ENCODE data around the gene PVR.
"Not testable (repeated sequence)": the region's sequence is repeated elsewhere in the genome, so short reads cannot be mapped to it uniquely, and the experiment has no call there.

PVR gene

DNA sequence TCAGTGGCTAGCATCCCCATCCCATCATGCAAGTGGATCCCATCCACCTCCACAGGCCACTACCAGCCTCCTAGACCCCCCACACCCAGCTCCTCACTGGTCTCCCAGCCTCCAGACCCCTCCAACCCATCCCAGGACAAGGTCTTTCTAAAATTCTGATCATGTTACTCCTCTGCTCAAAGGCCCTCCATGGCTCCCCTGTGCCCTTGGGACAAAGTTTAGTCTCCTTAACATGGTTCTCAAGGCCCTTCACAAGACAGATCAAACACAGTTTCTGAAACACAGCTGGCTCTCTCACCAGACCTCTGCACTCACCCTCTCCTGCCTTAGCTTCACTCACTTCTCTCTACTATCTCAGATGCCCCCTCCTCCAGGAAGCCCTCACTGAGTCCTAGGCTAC, 36.8 kb downstream of the PVR start:
- no peak for DNase-seq (ENCODE audit: low spot score)
- TF ChIP-seq, protein P1, sequence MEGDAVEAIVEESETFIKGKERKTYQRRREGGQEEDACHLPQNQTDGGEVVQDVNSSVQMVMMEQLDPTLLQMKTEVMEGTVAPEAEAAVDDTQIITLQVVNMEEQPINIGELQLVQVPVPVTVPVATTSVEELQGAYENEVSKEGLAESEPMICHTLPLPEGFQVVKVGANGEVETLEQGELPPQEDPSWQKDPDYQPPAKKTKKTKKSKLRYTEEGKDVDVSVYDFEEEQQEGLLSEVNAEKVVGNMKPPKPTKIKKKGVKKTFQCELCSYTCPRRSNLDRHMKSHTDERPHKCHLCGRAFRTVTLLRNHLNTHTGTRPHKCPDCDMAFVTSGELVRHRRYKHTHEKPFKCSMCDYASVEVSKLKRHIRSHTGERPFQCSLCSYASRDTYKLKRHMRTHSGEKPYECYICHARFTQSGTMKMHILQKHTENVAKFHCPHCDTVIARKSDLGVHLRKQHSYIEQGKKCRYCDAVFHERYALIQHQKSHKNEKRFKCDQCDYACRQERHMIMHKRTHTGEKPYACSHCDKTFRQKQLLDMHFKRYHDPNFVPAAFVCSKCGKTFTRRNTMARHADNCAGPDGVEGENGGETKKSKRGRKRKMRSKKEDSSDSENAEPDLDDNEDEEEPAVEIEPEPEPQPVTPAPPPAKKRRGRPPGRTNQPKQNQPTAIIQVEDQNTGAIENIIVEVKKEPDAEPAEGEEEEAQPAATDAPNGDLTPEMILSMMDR (IDR thresholded peaks at IDR 0.05; ENCODE audit: extremely low read depth, insufficient read depth, missing control alignments) = no peak
- in situ Hi-C loops (cut with MboI; ENCODE audit: low pct_unique_long_range_greater_than_20kb, low sequenced_read_pairs, unreplicated experiment) = no loop called here

DNA sequence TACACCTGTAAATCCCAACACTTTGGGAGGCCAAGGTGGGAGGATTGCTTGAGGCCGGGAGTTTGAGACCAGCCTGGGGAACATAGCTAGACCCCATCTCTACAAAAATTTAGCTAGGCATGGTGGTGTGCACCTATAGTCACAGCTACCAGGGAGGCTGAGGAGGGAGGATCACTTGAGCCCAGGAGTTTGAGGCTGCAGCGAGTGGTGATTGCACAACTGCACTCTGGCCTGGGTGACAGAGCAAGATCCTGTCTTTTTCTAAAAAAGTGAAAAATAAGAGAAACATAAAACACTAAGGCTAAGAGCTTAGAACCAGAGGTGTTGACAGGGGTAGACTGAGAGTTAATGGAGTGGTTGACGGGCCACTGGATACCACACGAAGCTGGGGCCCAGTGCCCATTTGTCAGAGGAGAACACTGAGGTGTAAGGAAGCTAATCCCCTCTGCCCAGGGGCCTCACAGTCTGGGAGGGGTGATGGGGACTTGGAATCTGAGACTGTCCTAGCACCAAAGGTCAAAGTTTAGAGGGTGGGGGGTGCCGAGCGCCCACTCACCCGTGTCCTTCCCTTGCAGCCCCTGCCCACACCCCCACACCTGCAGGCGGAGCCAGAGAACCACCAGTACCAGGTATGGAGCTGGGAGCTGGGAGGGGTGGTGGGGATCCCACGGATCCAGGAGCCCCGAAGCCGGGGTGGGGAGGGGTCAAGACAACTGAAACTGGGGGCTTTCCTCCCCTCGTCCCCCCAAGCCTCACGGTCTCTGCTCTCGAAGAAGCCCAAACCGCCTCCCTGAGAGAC, 38.5 kb downstream of the PVR start:
- in situ Hi-C loops (cut with MboI; ENCODE audit: low pct_unique_long_range_greater_than_20kb, low sequenced_read_pairs, unreplicated experiment) = no loop called here
- no peak for DNase-seq (ENCODE audit: low spot score)
- TF ChIP-seq, protein P1 (IDR thresholded peaks at IDR 0.05; ENCODE audit: extremely low read depth, insufficient read depth, missing control alignments) = no peak

DNA sequence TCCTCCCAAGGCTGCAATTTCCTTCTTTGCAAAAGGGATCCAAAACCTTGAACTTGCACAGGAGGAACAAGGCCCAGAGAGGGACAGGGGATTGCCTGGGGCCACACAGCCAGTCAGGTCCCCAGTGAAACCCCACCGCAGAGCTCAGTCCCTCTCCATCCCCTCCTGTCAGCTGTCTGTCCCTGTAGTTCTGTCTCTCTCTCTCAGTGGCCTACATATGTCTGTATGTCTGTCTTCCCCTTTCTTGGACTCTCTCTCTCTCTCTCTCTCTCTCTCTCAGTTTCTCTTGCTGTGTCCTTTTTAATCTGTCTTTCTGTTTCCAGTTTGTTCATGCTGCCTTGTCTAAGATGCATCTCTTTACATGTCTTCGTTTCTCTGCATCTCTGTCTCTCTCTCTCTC, 39.1 kb downstream of the PVR start:
- no peak for DNase-seq (ENCODE audit: low spot score)
- in situ Hi-C loops (cut with MboI; ENCODE audit: low pct_unique_long_range_greater_than_20kb, low sequenced_read_pairs, unreplicated experiment) = no loop called here
- TF ChIP-seq, protein P1 (IDR thresholded peaks at IDR 0.05; ENCODE audit: extremely low read depth, insufficient read depth, missing control alignments) = no peak

DNA sequence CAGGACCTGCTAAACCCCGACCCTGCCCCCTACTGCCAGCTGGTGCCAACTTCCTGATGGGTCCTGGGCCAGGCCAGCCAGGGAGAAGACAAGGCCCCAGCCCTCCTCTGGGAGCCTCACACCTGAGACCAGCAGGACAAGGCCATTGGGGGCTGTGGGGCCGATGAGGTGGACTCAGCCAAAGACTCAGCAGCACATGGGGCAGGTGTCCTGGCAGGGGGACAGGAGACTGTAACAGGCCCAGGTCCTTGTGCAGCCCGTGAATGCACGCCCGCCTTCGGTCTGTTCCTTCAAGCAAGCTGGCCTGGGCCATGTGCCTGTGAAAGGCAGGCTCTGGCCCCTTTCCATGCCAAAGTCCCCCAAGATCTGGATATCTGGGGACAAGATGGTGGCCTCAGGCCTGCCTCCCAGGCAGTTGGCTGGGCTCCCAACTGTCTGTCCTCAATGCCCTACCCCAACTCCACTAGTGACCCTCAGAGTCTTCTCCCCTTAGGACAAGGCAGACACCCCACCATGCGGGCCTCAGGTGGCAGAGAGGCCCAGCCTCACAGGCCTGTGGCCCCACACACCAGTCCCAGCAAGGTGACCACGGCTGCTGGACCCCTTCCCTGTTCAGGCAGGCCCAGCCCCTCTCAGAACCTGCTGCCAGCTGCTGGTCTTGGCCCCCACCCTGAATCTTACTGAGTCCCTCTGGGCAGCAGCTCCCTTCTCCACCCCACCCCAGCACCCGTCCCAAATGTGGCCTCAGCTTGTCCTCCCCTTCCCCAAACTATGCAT, 39.9 kb downstream of the PVR start:
- TF ChIP-seq, protein P1 (IDR thresholded peaks at IDR 0.05; ENCODE audit: extremely low read depth, insufficient read depth, missing control alignments) = no peak
- in situ Hi-C loops (cut with MboI; ENCODE audit: low pct_unique_long_range_greater_than_20kb, low sequenced_read_pairs, unreplicated experiment) = no loop called here
- no peak for DNase-seq (ENCODE audit: low spot score)

DNA sequence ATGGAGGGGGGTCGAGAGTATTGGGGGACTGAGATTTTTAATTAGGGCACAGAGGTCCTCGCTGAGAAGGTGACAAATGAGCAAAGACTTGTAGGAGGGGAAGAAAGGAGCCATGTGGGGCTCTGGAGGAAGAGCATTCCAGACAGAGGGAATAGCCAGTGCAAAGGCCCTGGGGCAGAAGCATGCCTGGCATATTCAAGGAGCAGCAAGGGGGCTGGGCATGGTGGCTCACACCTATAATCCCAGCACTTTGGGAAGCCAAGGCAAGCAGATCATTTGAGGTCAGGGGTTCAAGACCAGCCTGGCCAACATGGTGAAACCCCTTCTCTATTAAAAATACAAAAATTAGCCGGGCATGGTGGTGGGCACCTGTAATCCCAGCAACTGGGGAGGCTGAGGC, 40.7 kb downstream of the PVR start:
- in situ Hi-C loops (cut with MboI; ENCODE audit: low pct_unique_long_range_greater_than_20kb, low sequenced_read_pairs, unreplicated experiment); DNase-seq (ENCODE audit: low spot score): not testable (repeated sequence)

DNA sequence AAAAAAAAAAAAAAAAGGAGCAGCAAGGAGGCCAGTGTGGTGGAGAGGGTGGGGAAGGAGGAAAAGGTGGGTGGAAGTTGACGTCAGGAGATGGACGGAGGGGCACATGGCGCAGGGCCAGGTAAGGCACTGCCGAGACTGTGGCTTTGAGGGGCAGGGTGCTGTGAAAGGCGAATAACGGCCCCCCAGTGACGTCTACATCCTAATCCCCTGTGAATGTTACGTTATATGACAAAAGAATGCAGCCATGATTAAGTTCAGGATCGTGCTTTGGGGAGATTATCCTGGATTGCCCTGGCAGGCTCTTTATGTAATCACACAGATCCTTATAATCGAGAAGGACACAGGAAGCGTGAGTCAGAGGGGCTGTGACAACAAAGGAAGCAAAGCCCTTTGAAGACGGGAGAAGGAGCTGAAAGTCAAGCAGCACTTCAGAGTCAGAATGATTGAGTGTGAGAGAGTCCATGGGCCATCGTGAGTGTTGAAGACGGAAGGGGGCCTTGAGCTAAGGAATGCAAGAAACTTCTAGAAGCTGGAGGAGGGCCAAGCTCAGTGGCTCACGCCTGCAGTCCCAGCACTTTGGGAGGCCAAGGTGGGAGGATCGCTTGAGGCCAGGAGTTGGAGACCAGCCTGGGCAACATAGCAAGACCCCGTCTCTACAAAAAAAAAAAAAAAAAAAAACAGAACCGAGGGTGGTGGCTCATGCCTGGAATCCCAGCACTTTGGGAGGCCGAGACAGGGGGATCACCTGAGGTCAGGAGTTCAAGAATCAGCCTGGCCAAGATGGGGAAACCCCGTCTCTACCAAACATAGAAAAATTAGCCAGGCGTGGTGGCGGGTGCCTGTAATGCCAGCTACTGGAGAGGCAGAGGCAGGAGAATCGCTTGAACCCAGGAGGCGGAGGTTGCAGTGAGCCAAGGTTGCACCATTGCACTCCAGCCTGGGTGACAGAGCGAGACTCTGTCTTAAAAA, 41.5 kb downstream of the PVR start:
- in situ Hi-C loops (cut with MboI; ENCODE audit: low pct_unique_long_range_greater_than_20kb, low sequenced_read_pairs, unreplicated experiment) = no loop called here
- TF ChIP-seq, protein P1 (IDR thresholded peaks at IDR 0.05; ENCODE audit: extremely low read depth, insufficient read depth, missing control alignments) = no peak
- no peak for DNase-seq (ENCODE audit: low spot score)

All from GM13977 (cell line).